ENCODE data around the gene FREM3.
"Not testable (repeated sequence)": the region's sequence is repeated elsewhere in the genome, so short reads cannot be mapped to it uniquely, and the experiment has no call there.

The FREM3 gene

DNA sequence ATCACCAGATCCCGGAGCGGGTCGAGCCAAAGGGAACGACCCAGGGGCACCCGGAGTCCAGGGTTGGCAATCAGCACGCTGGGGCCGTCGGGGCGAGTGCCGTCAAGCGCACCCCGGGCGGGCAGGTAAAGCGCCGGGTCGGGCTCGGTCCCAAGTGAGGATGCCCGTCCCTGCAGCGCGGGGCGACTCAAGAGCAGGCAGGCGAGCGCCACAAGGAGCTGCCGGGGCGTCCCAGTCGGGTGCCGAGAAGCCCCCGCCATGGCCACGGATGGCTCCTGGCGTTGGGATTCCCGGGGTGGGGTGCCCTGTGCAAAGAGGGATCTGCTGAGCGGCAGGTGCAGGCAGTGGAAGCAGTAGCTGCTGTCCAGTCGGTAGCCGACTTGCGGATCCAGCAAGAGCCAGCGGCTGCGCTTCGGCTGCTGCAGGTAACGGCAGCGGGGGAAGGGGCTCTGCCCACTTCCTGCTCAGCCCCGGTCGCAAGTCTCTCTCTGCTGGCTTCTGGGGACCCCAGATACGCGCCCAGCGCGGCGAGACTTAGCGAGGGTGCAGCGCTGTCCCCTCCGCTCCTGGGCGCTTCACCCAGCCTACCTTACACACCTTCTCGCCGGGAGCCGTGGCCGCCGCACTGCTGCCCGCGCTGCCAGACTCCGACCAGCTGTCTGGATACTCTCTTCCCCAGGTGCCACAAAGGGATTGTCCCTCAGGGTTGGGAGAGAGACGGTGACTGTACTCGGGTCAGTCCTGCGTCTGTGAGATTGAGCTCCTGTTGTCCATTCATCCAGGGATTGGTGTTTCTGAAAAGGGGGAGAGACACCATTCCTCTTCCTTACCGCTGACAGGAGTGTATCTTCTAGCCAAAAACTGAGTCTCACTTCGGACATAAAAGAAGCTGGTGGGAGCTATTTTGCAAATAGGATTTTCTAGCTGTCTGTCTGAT is at the start of gene FREM3:
FREM3 (minus strand) TSS at position 260 of the 937 bp plus-strand sequence; CDS start at position 260, 0 bp downstream.
- peak; percentile 66 for DNase-seq

DNA sequence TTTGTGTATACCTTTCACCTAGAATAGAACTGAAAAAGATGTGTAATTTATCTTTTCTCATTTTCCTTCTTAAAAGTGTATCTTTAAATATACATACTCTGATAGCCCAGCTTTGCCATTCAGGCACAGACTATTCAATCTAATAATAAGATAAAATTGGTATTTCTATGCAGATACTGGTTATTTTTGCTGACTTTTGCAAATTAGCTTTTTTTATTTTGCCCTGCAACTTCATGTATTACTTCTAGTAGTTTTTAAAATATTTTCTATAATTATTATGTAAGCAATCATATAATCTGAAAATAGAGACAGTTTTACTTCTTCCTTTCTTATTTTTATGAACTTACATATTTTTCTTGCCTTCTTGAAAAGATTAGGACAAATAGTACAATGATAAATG is 45.4 kb upstream of the FREM3 start:
- DNase-seq: no peak

DNA sequence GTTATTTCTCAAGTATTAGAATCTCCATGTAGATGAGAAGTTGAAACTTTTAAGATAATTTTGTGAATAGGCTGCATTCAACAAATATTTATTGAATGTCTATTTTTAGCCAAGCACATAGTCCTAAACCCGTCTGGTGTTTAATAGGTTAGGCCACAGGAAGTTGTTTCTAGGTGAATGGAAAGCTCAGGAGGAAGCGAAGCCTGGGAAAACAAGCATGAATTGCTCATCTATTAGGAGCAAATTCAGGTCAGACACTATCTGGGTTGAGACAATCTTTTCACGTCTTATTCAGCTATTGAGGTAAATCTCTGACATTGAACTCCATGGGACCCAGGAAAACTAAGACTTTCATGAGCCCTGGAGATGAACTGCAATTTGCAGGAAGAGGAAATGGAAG is 43.1 kb upstream of the FREM3 start:
- no peak for DNase-seq

- no peak for DNase-seq
These were observed 42.4 kb upstream of the FREM3 start for GRCh38 chr4:143742834-143743233.

- no peak for DNase-seq
These were observed 36.4 kb upstream of the FREM3 start for GRCh38 chr4:143736861-143737260.

DNA sequence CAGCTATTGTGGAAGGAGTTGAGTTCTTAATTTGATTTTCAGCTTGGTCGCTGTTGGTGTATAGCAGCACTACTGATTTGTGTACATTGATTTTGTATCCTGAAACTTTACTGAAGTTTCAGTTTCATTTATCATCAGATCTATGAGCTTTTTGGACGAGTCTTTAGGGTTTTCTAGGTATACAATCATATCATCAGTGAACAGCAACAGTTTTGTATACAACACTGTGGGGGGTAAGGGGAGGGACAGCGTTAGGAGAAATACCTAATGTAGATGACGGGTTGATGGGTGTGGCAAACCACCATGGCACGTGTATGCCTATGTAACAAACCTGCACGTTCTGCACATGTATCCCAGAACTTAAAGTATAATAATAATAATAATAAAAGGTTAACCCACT is 35.6 kb upstream of the FREM3 start:
- not testable (repeated sequence) for DNase-seq

DNA sequence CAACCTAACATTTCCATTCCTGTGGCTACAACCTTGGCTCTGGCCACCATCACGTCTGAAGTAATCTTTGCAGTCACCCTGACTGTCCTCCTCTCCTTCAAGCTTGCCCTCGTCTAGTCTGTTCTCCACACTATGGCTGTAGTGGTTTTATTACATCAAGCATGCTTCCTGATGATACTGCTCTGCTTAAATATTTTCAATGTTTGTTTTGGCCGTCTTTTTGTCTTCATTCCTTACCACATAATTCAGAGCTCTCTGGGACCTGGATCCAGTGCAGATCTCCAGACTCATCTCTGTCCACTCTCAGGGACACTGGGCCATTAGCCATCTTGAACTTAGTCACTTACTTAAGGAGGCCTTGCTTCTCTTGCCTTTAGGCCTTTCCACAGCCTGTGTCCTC is 27.7 kb upstream of the FREM3 start:
- DNase-seq: no peak

GRCh38 chr4:143726714-143727113 is 26.2 kb upstream of the FREM3 start:
- DNase-seq: no peak

- DNase-seq: no peak
These were observed 20.8 kb upstream of the FREM3 start for GRCh38 chr4:143721317-143721716.

DNA sequence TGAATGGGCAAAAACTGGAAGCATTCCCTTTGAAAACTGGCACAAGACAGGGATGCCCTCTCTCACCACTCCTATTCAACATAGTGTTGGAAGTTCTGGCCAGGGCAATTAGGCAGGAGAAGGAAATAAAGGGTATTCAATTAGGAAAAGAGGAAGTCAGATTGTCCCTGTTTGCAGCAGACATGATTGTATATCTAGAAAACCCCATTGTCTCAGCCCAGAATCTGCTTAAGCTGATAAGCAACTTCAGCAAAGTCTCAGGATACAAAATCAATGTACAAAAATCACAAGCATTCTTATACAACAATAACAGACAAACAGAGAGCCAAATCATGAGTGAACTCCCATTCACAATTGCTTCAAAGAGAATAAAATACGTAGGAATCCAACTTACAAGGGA is 18.3 kb upstream of the FREM3 start:
- not testable (repeated sequence) for DNase-seq

DNA sequence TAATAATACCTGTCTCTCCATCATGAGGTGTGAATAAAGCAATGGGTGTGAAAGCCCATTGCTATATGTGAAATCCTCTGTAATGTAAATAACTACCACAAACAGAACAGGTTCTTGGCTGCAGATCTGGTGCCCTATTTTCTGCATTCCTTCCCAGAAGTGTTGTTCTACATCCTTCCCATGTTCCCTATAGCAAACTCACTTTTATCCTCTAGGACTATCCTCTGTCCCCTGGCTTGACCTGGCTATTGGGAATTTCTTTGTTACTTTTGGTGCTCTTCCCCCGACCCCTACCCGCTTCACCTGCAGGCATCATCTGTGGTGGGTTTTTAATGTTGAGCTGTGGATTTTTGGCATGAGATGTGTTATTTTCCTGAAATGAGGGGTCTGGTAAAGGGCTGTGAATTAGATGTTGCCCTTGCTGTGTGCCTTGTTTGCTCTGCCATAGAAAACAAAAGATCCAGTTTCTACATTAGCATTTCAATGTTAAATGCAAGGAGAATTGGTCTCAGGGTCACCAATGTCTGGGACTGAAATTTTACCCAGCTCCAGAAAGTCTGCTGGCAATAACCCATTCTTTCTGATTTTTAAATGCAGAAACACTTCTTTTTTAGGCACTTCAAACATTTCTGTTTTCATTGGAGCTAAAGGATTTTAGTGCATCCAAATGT is 13.6 kb upstream of the FREM3 start:
- DNase-seq: no peak

DNA sequence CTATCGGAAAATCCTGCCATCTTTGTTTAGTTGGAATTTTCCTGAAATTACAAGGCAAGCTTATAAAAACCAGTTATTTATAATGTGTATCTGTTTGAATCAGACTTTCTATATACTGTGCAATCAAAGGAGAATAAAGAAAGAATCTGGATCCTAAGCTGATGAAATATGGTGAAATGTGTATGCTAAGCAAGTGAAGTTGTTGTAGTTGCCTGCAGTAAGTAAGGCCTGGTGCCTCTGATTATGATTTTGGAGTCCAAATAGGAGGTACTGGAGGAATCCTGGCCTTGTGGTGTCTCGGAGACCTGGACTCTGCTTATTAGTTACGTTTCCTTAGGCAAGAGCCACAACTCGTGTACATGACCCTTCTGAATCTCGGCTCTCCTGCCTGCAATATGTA is 13.1 kb upstream of the FREM3 start:
- DNase-seq: no peak

GRCh38 chr4:143712155-143712550 is 11.7 kb upstream of the FREM3 start:
- DNase-seq: no peak

GRCh38 chr4:143711543-143712154 is 11.2 kb upstream of the FREM3 start:
- no peak for DNase-seq

DNA sequence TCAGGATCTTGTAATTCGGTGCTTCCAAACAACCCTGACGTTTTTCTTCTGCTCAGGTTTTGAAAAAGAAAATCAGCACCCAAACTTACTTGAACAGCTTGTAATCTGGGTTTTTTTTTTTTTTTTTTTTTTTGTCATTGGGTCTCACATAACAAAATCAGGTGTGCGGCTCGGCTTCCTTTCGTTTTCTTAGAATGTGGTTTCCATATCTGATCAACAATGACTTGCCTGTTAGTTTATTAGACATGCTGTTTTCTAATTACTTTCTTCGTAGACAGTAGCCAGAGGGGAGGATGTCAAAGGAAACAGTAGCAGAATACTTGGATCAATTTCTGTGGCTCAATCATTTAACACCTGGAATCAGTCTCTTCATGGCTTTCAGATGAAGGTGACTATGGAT is 890 bp upstream of the FREM3 start:
- DNase-seq: no peak

DNA sequence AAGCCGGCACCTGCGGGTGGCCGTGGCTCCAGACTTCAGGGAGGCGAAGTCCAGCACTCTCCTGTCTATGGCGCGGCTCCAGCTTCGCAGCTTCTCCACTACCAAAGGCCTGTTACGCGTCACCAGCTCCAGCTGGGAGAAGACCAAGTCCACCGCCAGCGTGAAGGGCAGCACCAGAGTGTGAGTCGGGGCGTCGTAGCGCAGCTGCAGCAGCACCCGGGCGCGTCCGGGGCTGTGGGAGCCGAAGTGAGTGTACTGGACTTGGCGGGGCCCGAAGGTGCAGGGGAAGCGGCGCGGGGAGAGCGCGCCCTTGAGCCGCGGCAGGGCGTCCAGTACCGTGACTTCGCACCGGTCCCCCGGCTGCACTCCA is 444 bp downstream of the FREM3 start:
- no peak for DNase-seq

DNA sequence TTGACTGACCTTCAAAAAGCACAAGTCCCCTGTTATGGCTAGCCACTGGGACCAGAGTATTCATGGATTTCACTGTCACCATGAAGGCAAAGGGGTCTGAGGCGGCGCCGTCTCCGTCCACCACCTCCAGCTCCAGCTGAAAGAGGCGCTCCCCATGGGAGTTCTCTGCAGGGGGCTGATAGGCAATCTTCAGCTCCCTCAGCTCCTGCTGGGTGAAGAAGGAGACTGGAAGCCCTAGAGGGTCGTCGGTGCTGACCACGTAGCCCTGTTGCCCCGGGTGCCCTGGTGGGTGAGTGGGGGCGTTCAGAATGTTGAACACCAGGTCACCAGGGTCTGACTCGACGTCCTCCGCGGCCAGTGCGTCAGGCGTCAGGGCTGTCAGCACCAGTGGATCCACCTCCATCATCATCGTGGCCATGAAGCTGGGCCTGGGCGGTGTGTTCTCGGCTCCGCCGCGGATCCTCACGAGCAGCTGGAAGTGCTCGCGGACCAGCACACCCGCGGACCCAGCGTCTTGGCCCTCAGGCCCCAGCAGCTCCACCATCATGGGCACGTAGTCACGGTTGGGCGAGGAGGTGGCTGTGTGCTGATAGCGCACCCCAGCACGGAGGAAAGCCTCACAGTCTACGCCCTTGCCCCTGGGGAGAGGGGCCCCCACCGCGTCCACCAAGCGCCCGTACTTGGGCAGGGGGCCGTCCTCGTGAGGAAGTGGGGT is 987 bp downstream of the FREM3 start:
- no peak for DNase-seq

DNA sequence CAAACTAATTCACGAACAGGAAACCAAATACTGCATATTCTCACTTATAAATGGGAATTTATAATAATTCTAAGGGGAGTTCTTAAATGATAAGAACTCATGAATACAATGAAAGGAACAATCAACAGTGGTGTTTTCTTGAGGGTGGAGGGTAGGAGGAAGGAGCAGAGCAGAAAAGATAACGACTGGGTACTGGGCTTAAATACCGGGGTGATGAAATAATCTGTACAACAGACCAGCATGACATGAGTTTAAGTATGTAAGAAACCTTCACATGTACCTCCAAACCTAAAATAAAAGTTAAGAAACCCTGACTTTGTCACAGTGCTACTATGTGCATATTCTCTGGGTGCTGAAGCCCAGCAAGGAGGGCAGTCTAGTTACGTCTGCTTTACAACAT is 6.6 kb downstream of the FREM3 start:
- DNase-seq: no peak

DNA sequence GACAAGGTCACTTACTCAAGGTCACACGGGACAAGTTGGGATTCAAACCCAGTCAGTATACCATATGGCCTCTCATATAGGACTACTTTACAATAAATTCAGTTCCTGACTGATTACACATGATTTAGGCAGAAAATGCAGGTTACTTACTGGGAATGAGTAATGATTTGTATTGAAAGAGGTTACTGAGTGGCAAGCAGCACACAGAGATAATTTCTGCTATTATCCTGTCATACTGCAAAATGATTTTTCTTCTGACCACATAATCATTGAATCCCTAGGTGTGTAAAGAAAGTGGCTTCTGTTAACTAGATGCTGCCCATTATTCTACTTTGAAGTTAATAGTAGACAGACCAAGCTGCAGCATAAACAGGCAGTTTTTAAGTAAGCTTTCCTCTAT is 8.2 kb downstream of the FREM3 start:
- DNase-seq: no peak

DNA sequence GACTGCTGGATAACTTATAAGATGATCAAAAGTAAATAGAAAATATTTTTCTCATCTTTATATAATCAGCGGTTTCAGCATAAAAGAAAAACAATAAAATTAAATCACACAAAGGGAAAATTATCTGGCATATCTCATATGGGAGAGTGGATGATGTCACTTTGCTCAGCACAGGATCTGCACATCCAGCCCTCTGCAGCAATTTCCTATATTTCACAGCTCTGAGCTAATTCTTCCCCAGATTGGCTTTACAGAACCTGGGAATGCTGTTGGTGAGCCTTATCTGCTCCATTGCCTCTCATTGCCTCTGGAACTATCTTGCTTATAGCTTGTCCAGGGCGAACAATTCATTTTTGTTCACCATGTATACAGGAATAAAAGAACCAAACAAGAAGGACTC is 21.0 kb downstream of the FREM3 start:
- no peak for DNase-seq

GRCh38 chr4:143673629-143674028 is 26.8 kb downstream of the FREM3 start:
- DNase-seq: not testable (repeated sequence)

DNA sequence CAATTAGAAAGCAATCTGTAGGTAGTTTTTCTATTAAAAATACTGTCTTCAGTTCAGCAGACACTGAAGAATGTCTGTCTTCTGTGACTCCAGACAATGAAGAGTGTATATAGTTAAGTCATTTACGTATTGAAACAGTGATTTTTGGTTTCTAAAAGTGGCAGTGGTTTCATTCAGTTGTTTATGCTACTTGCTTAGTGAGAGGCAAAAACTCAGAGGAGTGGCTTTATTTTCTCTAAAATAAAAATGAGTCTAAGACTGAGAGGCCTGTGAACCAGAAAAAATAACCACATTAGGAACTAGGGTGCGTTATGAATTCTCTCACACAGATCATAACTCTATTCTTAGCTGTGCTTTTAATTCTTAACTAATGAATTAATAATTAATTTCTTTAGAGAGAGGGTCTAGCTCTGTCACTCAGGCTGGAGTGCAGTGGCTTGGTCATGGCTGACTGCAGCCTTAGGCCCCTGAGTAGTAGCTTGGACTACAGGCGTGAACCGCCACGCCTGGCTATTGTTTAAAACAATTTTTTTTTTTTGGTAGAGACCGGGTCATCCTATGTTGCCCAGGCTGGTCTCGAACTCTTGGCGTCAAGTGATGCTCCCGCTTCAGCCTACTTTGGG is 31.4 kb downstream of the FREM3 start:
- no peak for DNase-seq

DNA sequence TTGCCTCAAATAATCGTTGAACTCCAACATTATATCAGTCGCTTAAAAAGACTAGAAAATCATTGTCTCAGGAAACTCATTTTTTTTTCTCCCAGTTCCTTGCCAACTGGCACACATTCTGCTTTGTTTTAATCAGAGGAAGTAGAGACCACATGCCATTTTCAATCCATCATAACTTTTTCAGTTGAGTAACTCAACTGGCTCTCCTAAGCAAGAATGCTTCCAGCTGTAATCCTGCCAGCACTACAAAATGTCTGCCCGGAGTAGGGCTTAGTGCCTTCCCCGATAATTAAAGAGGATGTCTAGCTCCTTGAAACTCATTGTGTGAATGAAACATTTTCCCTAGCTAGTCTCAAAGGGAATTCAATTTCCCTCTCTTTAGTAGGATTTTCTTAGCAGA is 33.0 kb downstream of the FREM3 start:
- no peak for DNase-seq
